Thoracic aorta (tissue), 2 donors: ENCODE measurements around the gene CAP2. TPM values are rescaled to one million over a fixed set of nuclear protein-coding genes. Genes with fewer than 3 reads are reported as not detected.

Experiments used
- ATAC-seq: fragments of 150-250 bp; one replicate; pipeline ENCODE4 v1.8.0; 2017; ENCODE audit warnings: low read depth; ENCODE audit not compliant: insufficient number of reproducible peaks, low FRiP score
- DNase-seq: peaks from one replicate; pipeline ENCODE4 v3.0.0-alpha.2; 2020; ENCODE audit warnings: low spot score
- H3K27ac ChIP-seq, 2 donors: fragments of 200-600 bp; sonication (generic); 1 replicate in 1 of 2; 2 replicates in 1 of 2; pipeline ENCODE4 v1.5.1; 2016; ENCODE audit warnings: mild to moderate bottlenecking in 2 of 2, moderate library complexity in 2 of 2
- H3K27me3 ChIP-seq: fragments of 200-600 bp; sonication (generic); replicated peaks from 2 replicates; pipeline ENCODE4 v1.6.0; 2016; ENCODE audit warnings: mild to moderate bottlenecking; ENCODE audit not compliant: insufficient read depth
- H3K36me3 ChIP-seq: fragments of 200-600 bp; sonication (generic); one replicate; pipeline ENCODE4 v1.5.1; 2016
- H3K4me1 ChIP-seq, 2 donors: fragments of 200-600 bp; sonication (generic); 1 replicate in 1 of 2; 2 replicates in 1 of 2; pipeline versions ENCODE4 v1.5.1 to v1.6.0; 2016; ENCODE audit warnings: low read depth in 2 of 2, mild to moderate bottlenecking in 1 of 2; ENCODE audit not compliant: control insufficient read depth in 1 of 2
- H3K4me3 ChIP-seq: fragments of 200-600 bp; sonication (generic); 2 replicates; pipeline ENCODE4 v1.5.1; 2016; ENCODE audit warnings: mild to moderate bottlenecking
- H3K9me3 ChIP-seq: fragments of 200-600 bp; sonication (generic); 2 replicates; pipeline ENCODE4 v1.5.1; 2016
- total RNA-seq, 2 donors: library from RNA; depleted of rRNA; stranded (reverse); fragments of >200 nt; gene quantifications; one replicate each; pipeline versions ENCODE4 v1.1.0 to v1.2.3, GENCODE V29; 2016
- TF ChIP-seq, protein P1 (sequence below): fragments of 200-600 bp; sonication (generic); IDR thresholded peaks from one replicate; pipeline ENCODE4 v1.5.1; 2019; ENCODE audit warnings: antibody characterized with exemption

Gene CAP2
- total RNA-seq, 2 donors from 2014 or later, result 20.6 to 20.8 TPM

DNA sequence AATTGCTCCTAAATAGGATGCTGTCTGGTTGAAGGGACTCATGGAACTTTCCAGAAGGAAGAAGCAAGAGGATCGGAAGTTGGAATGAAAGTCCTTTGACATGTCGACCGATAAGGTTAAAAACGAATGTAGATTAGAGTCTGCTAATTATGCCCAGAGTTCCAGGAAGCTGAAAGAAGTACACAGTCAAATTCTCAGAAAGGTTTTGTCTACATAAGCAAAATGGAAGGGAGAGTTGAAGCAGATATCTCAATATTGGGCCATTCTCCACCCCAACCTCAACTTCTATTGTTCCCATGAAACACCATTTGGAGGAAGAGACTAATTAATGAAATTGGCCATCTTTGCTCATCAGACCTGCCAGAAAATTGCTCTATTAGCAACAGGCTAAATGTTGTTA, 64.0 kb downstream of the CAP2 start:
- no peak for DNase-seq
- H3K9me3 ChIP-seq, result no peaks in the 10 kb centered on the region
- H3K27me3 ChIP-seq, result no peaks in the 10 kb centered on the region
- peaks cover 6 to 16% of the 10 kb centered on the region in 2 donors for H3K4me1 ChIP-seq
- H3K4me3 ChIP-seq, result no peak overlapping the region
- TF ChIP-seq, protein P1, sequence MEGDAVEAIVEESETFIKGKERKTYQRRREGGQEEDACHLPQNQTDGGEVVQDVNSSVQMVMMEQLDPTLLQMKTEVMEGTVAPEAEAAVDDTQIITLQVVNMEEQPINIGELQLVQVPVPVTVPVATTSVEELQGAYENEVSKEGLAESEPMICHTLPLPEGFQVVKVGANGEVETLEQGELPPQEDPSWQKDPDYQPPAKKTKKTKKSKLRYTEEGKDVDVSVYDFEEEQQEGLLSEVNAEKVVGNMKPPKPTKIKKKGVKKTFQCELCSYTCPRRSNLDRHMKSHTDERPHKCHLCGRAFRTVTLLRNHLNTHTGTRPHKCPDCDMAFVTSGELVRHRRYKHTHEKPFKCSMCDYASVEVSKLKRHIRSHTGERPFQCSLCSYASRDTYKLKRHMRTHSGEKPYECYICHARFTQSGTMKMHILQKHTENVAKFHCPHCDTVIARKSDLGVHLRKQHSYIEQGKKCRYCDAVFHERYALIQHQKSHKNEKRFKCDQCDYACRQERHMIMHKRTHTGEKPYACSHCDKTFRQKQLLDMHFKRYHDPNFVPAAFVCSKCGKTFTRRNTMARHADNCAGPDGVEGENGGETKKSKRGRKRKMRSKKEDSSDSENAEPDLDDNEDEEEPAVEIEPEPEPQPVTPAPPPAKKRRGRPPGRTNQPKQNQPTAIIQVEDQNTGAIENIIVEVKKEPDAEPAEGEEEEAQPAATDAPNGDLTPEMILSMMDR, result no peak
- ATAC-seq, result no peak
- H3K36me3 ChIP-seq, result no peaks in the 10 kb centered on the region
- no peak overlapping the region for H3K27ac ChIP-seq

DNA sequence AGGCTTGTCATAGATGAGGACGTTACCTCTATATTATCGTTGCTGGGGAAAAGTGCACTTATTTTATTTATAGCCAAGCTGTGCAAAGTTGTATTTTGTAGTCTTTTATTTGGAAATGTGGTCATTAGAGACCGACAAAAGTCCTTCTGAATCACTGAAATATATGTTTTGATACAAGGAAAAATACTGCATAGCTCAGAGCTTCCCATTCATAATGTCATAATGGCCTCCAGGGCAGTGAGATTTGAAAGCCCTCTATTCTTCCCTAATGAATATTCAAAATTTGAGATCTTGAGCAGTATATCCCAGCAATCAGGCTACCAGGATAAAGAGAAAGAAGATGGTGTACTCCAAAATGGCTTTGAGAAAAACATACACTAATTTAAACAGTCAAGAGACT, 64.6 kb downstream of the CAP2 start:
- Histone ChIP-seq H3K9me3 (no peaks in the 10 kb centered on the region), H3K27me3 (no peaks in the 10 kb centered on the region), H3K4me3 (no peak overlapping the region), H3K27ac (no peak overlapping the region), H3K4me1 (peaks cover 6 to 16% of the 10 kb centered on the region in 2 donors), H3K36me3 (no peaks in the 10 kb centered on the region)
- DNase-seq (no peak), ATAC-seq (no peak)
- TF ChIP-seq, protein P1, result no peak

GRCh38 chr6:17458966-17459365, 65.6 kb downstream of the CAP2 start:
- TF ChIP-seq, protein P1, result no peak
- DNase-seq (no peak), ATAC-seq (no peak)

DNA sequence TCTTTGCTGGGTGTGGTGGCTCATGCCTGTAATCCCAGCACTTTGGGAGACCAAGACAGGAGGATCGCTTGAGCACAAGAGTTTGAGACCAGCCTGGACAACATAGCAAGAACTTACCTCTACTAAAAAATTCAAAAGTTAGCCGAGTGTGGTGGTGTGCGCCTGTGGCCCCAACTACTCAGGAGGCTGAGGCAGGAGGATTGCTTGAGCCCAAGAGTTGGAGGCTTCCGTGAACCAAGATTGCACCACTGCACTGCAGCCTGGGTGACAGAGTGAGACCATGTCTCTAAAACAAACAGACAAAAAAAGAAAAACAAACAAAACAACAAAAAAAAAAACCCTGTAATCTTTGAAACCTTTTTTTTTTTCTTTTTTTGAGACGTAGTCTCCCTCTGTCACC, 67.5 kb downstream of the CAP2 start:
- H3K4me1 ChIP-seq, result no peaks in the 10 kb centered on the region
- DNase-seq, result no peak
- H3K4me3 ChIP-seq, result no peak overlapping the region
- no peaks in the 10 kb centered on the region for H3K9me3 ChIP-seq
- ATAC-seq, result no peak
- peaks cover 5% of the 10 kb centered on the region for H3K36me3 ChIP-seq
- H3K27ac ChIP-seq, result no peak overlapping the region
- no peaks in the 10 kb centered on the region for H3K27me3 ChIP-seq
- TF ChIP-seq, protein P1, result no peak

More at GRCh38 chr6:17458966-17459365, 65.6 kb downstream of the CAP2 start:
- no peaks in the 10 kb centered on the region for H3K9me3 ChIP-seq
- H3K27me3 ChIP-seq, result no peaks in the 10 kb centered on the region
- peaks cover 5 to 12% of the 10 kb centered on the region in 2 donors for H3K4me1 ChIP-seq
- no peaks in the 10 kb centered on the region for H3K36me3 ChIP-seq
- no peak overlapping the region for H3K27ac ChIP-seq
- H3K4me3 ChIP-seq, result no peak overlapping the region

- DNase-seq (no peak), ATAC-seq (no peak)
- peaks cover 0 to 12% of the 10 kb centered on the region in 2 donors for H3K4me1 ChIP-seq
- H3K4me3 ChIP-seq, result no peak overlapping the region
- H3K27me3 ChIP-seq, result no peaks in the 10 kb centered on the region
- H3K27ac ChIP-seq, result no peak overlapping the region
- peaks cover 11% of the 10 kb centered on the region for H3K36me3 ChIP-seq
- H3K9me3 ChIP-seq, result no peaks in the 10 kb centered on the region
- TF ChIP-seq, protein P1, result no peak
Observed at GRCh38 chr6:17466147-17466546, 72.8 kb downstream of the CAP2 start.
